IMR-90 (cell line): ENCODE measurements around the gene EFCAB8. TPM values are rescaled to one million over a fixed set of nuclear protein-coding genes. Genes with fewer than 3 reads are reported as not detected.

Experiments used
- ATAC-seq: fragments of 200-7000 bp; cut with Tn5 transposase; 2 replicates; pipeline ENCODE4 v1.9.1; 2020; ENCODE audit warnings: low read depth, mild to moderate bottlenecking, moderate library complexity
- BruUV-seq: library from RNA; stranded (reverse); fragments of 400-500 nt; replicated peaks from 2 replicates; lab custom pipeline; 2021; lab: Mats Ljungman, UMichigan
- CTCF ChIA-PET: fragments of 300-600 bp; formaldehyde crosslinking; extraction: SDS; loops from one replicate; lab custom pipeline; 2021; ENCODE audit warnings: antibody characterized with exemption; lab: Yijun Ruan, JAX
- POLR2A ChIA-PET: fragments of 300-600 bp; sonication (Branson Sonifier 250); formaldehyde crosslinking; loops from one replicate; lab custom pipeline; 2022; ENCODE audit warnings: antibody characterized with exemption; ENCODE audit not compliant: unreplicated experiment; lab: Charles Lee
- DNase-seq: peaks from one replicate; pipeline ENCODE4 v3.0.0; 2013
- H2AFZ ChIP-seq: replicated peaks from 2 replicates; pipeline ENCODE3; 2013; ENCODE audit warnings: low read length, mild to moderate bottlenecking; ENCODE audit not compliant: poor library complexity
- H2AK5ac ChIP-seq: 2 replicates; pipeline ENCODE4 v1.6.1; 2013; ENCODE audit warnings: low read depth, low read length, inconsistent platforms
- H2AK9ac ChIP-seq: replicated peaks from 2 replicates; pipeline ENCODE3; 2013; ENCODE audit warnings: mild to moderate bottlenecking, low read depth, low read length, moderate library complexity; ENCODE audit not compliant: poor library complexity
- H2BK120ac ChIP-seq: 2 replicates; pipeline ENCODE4 v1.6.1; 2013; ENCODE audit warnings: low read depth, low read length, inconsistent platforms
- H2BK15ac ChIP-seq: 3 replicates; pipeline ENCODE4 v1.6.1; 2013; ENCODE audit warnings: low read depth, low read length, inconsistent platforms
- H2BK20ac ChIP-seq: 2 replicates; pipeline ENCODE4 v1.6.1; 2013; ENCODE audit warnings: low read depth, mild to moderate bottlenecking, inconsistent platforms, low read length, moderate library complexity
- H2BK5ac ChIP-seq: 2 replicates; pipeline ENCODE4 v1.6.1; 2013; ENCODE audit warnings: mild to moderate bottlenecking, low read depth, low read length, inconsistent platforms; ENCODE audit not compliant: poor library complexity, severe bottlenecking
- H3K14ac ChIP-seq: replicated peaks from 2 replicates; pipeline ENCODE4 v1.6.1; 2013; ENCODE audit warnings: low read depth, low read length, inconsistent platforms
- H3K18ac ChIP-seq: 2 replicates; pipeline ENCODE4 v1.6.1; 2013; ENCODE audit warnings: low read depth, low read length, control low read depth
- H3K23ac ChIP-seq: 2 replicates; pipeline ENCODE4 v1.6.1; 2013; ENCODE audit warnings: low read depth, low read length, inconsistent platforms
- H3K27ac ChIP-seq: 2 replicates; pipeline ENCODE4 v1.5.1; 2013; ENCODE audit warnings: mild to moderate bottlenecking, control low read depth, low read length; ENCODE audit not compliant: insufficient read depth
- H3K27me3 ChIP-seq: 2 replicates; pipeline ENCODE4 v1.6.1; 2013; ENCODE audit warnings: low read length; ENCODE audit not compliant: control insufficient read depth, insufficient read depth
- H3K36me3 ChIP-seq: 2 replicates; pipeline ENCODE4 v1.6.1; 2013; ENCODE audit warnings: low read length, mixed read lengths; ENCODE audit not compliant: control insufficient read depth, insufficient read depth
- H3K4ac ChIP-seq: 2 replicates; pipeline ENCODE4 v1.6.1; 2013; ENCODE audit warnings: low read depth, low read length, inconsistent platforms
- H3K4me1 ChIP-seq: 2 replicates; pipeline ENCODE4 v1.6.1; 2013; ENCODE audit warnings: low read length, mixed read lengths; ENCODE audit not compliant: control insufficient read depth, insufficient read depth
- H3K4me2 ChIP-seq: 2 replicates; pipeline ENCODE4 v1.6.1; 2013; ENCODE audit warnings: low read depth, mild to moderate bottlenecking, control low read depth, low read length, moderate library complexity
- H3K4me3 ChIP-seq: 2 replicates; pipeline ENCODE4 v1.5.1; 2013; ENCODE audit warnings: low read depth, mild to moderate bottlenecking, control low read depth, low read length, moderate library complexity; ENCODE audit not compliant: insufficient read depth
- H3K56ac ChIP-seq: 2 replicates; pipeline ENCODE4 v1.6.1; 2013; ENCODE audit warnings: low read length, inconsistent platforms; ENCODE audit not compliant: insufficient read depth; ENCODE audit errors: extremely low read depth
- H3K79me1 ChIP-seq, 2 experiments: 2 replicates each; pipeline ENCODE4 v1.6.1; 2013; ENCODE audit warnings: low read length in 2 of 2, inconsistent platforms in 1 of 2, low read depth in 1 of 2
- H3K9ac ChIP-seq: 2 replicates; pipeline ENCODE4 v1.6.1; 2013; ENCODE audit warnings: low read depth, low read length, control low read depth
- H3K9me1 ChIP-seq: 2 replicates; pipeline ENCODE4 v1.6.1; 2013; ENCODE audit warnings: low read length, inconsistent platforms; ENCODE audit not compliant: insufficient read depth
- H3K9me3 ChIP-seq: 2 replicates; pipeline ENCODE4 v1.6.1; 2013; ENCODE audit warnings: low read length; ENCODE audit not compliant: control insufficient read depth, insufficient read depth
- H4K20me1 ChIP-seq: 2 replicates; pipeline ENCODE4 v1.6.1; 2013; ENCODE audit warnings: low read length, inconsistent platforms; ENCODE audit not compliant: insufficient read depth
- H4K5ac ChIP-seq: 2 replicates; pipeline ENCODE4 v1.6.1; 2013; ENCODE audit warnings: mild to moderate bottlenecking, low read depth, low read length, control low read depth
- H4K8ac ChIP-seq, 2 experiments: 2 replicates each; pipeline ENCODE4 v1.6.1; 2013; ENCODE audit warnings: low read depth in 2 of 2, low read length in 2 of 2, control low read depth in 1 of 2, inconsistent platforms in 1 of 2
- H4K91ac ChIP-seq: 2 replicates; pipeline ENCODE4 v1.6.1; 2013; ENCODE audit warnings: low read depth, low read length, inconsistent platforms; ENCODE audit not compliant: insufficient read depth
- MAFK ChIP-seq: IDR thresholded peaks from 2 replicates; pipeline ENCODE4 v1.6.1; 2012; ENCODE audit warnings: low read depth, low read length, improper control_type of control experiment
- SMC3 ChIP-seq: fragments of 150-350 bp; IDR thresholded peaks from 2 replicates; pipeline ENCODE4 v1.6.1; 2016; ENCODE audit warnings: low read depth, mild to moderate bottlenecking, antibody characterized with exemption, low read length, moderate library complexity
- WGBS, 2 experiments: methylation state at CpG; one replicate each; pipeline versions ENCODE4 v1.1.5 to v1.1.7; 2013; ENCODE audit warnings: missing lambda C conversion rate in 2 of 2; ENCODE audit not compliant: insufficient read length in 1 of 2; ENCODE audit errors: extremely low coverage in 2 of 2; 5-methylcytosine and 5-hydroxymethylcytosine counted together
- dilution Hi-C: fragments of 300-500 bp; cut with HindIII; formaldehyde crosslinking; loops from one replicate; pipeline ENCODE4 v1.14.3; 2018; ENCODE audit warnings: low sequenced_read_pairs; ENCODE audit not compliant: unreplicated experiment
- in situ Hi-C: fragments of 300-500 bp; cut with MboI; formaldehyde crosslinking; loops from 3 replicates; pipeline ENCODE4 v1.14.3; 2019; ENCODE audit warnings: low sequenced_read_pairs, inconsistent platforms, mixed read lengths
- intact Hi-C: fragments of 100-400 bp; cut with micrococcal nuclease; formaldehyde crosslinking; loops from 2 replicates; pipeline ENCODE4 v1.10.0; 2022
- polyA plus RNA-seq, 3 experiments: library from polyadenylated mRNA; depleted of rRNA; stranded (reverse); fragments of >200 nt; gene quantifications; 2 replicates each; pipeline ENCODE4 v1.2.3, GENCODE V29; 2012; ENCODE audit warnings: low replicate concordance in 1 of 3
- total RNA-seq: library from RNA; depleted of rRNA; stranded (reverse); fragments of >200 nt; gene quantifications from 2 replicates; pipeline ENCODE4 v1.2.3, GENCODE V29; 2012

EFCAB8 gene
- total and polyA plus RNA-seq, 2 of the 4 experiments (the other 2 are of a cell fraction), result not detected

GRCh38 chr20:32989507-32990283, 131.0 kb downstream of the EFCAB8 start:
- no TSS peak for BruUV-seq
- H3K27me3 ChIP-seq, result peaks cover 8% of the 10 kb centered on the region
- no peak overlapping the region for H3K27ac ChIP-seq
- no peak overlapping the region for H3K4me2 ChIP-seq
- no peak overlapping the region for H2BK120ac ChIP-seq
- no peak overlapping the region for H4K91ac ChIP-seq
- no peak overlapping the region for H3K56ac ChIP-seq
- intact Hi-C loops, result no loop called here
- no peak overlapping the region for H3K18ac ChIP-seq
- no peaks in the 10 kb centered on the region for H3K79me1 ChIP-seq
- no peak overlapping the region for H4K5ac ChIP-seq
- no peak for DNase-seq
- dilution Hi-C loops, result no loop called here
- ChIA-PET POLR2A (no interaction called here), CTCF (no interaction called here)
- H2AK5ac ChIP-seq, result no peak overlapping the region
- no peaks in the 10 kb centered on the region for H4K20me1 ChIP-seq
- no peak overlapping the region for H2AK9ac ChIP-seq
- no peak overlapping the region for H2AFZ ChIP-seq
- H2BK15ac ChIP-seq, result no peak overlapping the region
- no peak overlapping the region for H3K9ac ChIP-seq
- TF ChIP-seq MAFK, result peak; percentile 33; the same call in 1 of the 2 replicates
- TF ChIP-seq SMC3, result no peak
- H3K14ac ChIP-seq, result no peak overlapping the region
- no peaks in the 10 kb centered on the region for H3K9me1 ChIP-seq
- no peaks in the 10 kb centered on the region for H3K36me3 ChIP-seq
- H3K4ac ChIP-seq, result no peak overlapping the region
- H3K4me1 ChIP-seq, result no peaks in the 10 kb centered on the region
- H2BK20ac ChIP-seq, result no peak overlapping the region
- H3K23ac ChIP-seq, result no peak overlapping the region
- no peaks in the 10 kb centered on the region for H3K9me3 ChIP-seq
- no peak for ATAC-seq
- H2BK5ac ChIP-seq, result no peak overlapping the region
- no peak overlapping the region for H4K8ac ChIP-seq
- no peak overlapping the region for H3K4me3 ChIP-seq
- in situ Hi-C loops, result no loop called here
- WGBS, 2 experiments, result 88% methylated on average over 4 of the region's 14 CpGs; no CpG with 5 or more reads in 1 of the 2 experiments
